Panc1 (cell line): Measurements from ENCODE around the gene CEACAM20.

ENCODE experiments used
- POLR2AphosphoS5 ChIP-seq: IDR thresholded peaks from 2 replicates; pipeline ENCODE4 v1.6.1; 2012; ENCODE audit warnings: mild to moderate bottlenecking, low read depth, low read length, moderate library complexity
- SIN3A ChIP-seq: IDR thresholded peaks from 2 replicates; pipeline ENCODE4 v1.6.1; 2012; ENCODE audit warnings: low read depth, mild to moderate bottlenecking, low read length, moderate library complexity, borderline replicate concordance; ENCODE audit not compliant: insufficient read depth
- TCF7L2 ChIP-seq: IDR thresholded peaks from 2 replicates; pipeline ENCODE4 v1.6.1; 2011; ENCODE audit warnings: mild to moderate bottlenecking, low read depth, low read length, inconsistent platforms
- TF ChIP-seq, protein P1 (sequence below): fragments of 450-650 bp; IDR thresholded peaks from 2 replicates; pipeline ENCODE4 v1.5.1; 2017; ENCODE audit warnings: mild to moderate bottlenecking
- TF ChIP-seq, protein P2 (sequence below), 2 experiments: IDR thresholded peaks; 2 replicates each; pipeline ENCODE4 v1.6.1; 2011 to 2012; ENCODE audit warnings: low read depth in 2 of 2, control low read depth in 1 of 2, low read length in 1 of 2, mild to moderate bottlenecking in 1 of 2, moderate library complexity in 1 of 2; ENCODE audit not compliant: insufficient read depth in 1 of 2

- TF ChIP-seq, protein P1, sequence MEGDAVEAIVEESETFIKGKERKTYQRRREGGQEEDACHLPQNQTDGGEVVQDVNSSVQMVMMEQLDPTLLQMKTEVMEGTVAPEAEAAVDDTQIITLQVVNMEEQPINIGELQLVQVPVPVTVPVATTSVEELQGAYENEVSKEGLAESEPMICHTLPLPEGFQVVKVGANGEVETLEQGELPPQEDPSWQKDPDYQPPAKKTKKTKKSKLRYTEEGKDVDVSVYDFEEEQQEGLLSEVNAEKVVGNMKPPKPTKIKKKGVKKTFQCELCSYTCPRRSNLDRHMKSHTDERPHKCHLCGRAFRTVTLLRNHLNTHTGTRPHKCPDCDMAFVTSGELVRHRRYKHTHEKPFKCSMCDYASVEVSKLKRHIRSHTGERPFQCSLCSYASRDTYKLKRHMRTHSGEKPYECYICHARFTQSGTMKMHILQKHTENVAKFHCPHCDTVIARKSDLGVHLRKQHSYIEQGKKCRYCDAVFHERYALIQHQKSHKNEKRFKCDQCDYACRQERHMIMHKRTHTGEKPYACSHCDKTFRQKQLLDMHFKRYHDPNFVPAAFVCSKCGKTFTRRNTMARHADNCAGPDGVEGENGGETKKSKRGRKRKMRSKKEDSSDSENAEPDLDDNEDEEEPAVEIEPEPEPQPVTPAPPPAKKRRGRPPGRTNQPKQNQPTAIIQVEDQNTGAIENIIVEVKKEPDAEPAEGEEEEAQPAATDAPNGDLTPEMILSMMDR = no peak
- no peak for TF ChIP-seq POLR2AphosphoS5
- TF ChIP-seq, protein P2, sequence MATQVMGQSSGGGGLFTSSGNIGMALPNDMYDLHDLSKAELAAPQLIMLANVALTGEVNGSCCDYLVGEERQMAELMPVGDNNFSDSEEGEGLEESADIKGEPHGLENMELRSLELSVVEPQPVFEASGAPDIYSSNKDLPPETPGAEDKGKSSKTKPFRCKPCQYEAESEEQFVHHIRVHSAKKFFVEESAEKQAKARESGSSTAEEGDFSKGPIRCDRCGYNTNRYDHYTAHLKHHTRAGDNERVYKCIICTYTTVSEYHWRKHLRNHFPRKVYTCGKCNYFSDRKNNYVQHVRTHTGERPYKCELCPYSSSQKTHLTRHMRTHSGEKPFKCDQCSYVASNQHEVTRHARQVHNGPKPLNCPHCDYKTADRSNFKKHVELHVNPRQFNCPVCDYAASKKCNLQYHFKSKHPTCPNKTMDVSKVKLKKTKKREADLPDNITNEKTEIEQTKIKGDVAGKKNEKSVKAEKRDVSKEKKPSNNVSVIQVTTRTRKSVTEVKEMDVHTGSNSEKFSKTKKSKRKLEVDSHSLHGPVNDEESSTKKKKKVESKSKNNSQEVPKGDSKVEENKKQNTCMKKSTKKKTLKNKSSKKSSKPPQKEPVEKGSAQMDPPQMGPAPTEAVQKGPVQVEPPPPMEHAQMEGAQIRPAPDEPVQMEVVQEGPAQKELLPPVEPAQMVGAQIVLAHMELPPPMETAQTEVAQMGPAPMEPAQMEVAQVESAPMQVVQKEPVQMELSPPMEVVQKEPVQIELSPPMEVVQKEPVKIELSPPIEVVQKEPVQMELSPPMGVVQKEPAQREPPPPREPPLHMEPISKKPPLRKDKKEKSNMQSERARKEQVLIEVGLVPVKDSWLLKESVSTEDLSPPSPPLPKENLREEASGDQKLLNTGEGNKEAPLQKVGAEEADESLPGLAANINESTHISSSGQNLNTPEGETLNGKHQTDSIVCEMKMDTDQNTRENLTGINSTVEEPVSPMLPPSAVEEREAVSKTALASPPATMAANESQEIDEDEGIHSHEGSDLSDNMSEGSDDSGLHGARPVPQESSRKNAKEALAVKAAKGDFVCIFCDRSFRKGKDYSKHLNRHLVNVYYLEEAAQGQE (IDR thresholded peaks at IDR 0.05; ENCODE audit: insufficient read depth in 1 of 2, low read depth in 2 of 2, low read length in 1 of 2) = no peak
- TF ChIP-seq TCF7L2 = no peak
- no peak for TF ChIP-seq SIN3A
Observed at GRCh38 chr19:44573183-44573582, 43.7 kb upstream of the CEACAM20 start.
